Renal cortex interstitium (tissue), 11 donors: ENCODE data around the gene UVRAG. TPM values are rescaled to one million over a fixed set of nuclear protein-coding genes. Genes with fewer than 3 reads are reported as not detected.
A peak's percentile ranks its signal among the peaks of the same experiment; 100 is the strongest.

Experiments
- DNase-seq, 11 donors: peaks; one replicate each; pipeline ENCODE4 v3.0.0-alpha.2; 2013; ENCODE audit warnings: low read depth in 9 of 11, low spot score in 4 of 11; ENCODE audit errors: extremely low read depth in 1 of 11
- polyA plus RNA-seq, 3 donors: library from polyadenylated mRNA; unstranded; fragments of 120-200 nt; gene quantifications; one replicate each; pipeline ENCODE4 v1.2.1, GENCODE V29; 2013; ENCODE audit not compliant: insufficient read length in 3 of 3

UVRAG gene
- polyA plus RNA-seq, 3 donors: 15.4 to 18.1 (median 16.5) TPM

DNA sequence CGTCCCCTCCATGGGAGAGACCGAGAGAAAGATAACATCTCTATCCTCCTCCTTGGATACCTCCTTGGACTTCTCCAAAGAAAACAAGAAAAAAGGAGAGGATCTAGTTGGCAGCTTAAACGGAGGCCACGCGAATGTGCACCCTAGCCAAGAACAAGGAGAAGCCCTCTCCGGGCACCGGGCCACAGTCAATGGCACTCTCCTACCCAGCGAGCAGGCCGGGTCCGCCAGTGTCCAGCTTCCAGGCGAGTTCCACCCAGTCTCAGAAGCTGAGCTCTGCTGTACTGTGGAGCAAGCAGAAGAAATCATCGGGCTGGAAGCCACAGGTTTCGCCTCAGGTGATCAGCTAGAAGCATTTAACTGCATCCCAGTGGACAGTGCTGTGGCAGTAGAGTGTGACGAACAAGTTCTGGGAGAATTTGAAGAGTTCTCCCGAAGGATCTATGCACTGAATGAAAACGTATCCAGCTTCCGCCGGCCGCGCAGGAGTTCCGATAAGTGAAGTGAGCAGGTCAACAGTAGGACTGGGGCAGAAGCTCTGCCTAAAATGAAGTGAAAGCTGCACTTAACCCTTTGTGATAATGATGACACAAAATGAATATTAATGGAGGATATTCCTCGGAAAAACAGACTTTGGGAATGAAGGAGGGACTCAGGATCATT lies 326.0 kb downstream of the UVRAG start:
- no peak for DNase-seq

DNA sequence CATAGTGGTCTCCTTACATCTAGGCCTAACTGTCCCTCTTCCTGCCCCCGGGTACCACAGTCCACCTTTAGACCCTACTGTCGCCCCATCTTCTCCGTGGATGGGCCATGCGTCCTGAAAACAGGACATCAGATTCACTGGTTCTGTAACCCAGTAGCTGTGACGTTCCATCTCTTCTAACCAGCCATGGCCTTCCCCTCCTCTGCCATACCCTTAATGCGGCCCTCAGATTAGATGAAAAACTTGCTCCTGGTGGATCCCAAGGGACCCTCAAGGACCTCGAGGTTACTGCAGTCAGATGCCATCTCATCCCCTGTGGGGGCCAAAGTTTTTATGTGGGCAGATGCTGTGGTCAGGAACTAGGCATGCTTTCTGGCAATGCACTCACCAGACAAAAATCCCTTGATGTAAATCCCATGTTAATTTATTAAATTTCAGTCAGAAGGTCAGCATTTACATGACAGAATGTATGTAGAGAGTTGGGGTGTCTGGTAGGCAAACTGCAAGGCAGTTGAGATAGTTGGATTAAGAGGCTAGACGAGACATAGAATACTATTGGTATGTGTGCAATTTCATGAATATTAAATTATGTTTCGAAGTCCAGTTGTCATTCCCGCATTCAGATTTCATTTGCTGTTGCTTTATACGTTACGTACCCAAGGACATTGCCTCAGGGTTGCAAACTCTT lies 327.0 kb downstream of the UVRAG start:
- no peak for DNase-seq

DNA sequence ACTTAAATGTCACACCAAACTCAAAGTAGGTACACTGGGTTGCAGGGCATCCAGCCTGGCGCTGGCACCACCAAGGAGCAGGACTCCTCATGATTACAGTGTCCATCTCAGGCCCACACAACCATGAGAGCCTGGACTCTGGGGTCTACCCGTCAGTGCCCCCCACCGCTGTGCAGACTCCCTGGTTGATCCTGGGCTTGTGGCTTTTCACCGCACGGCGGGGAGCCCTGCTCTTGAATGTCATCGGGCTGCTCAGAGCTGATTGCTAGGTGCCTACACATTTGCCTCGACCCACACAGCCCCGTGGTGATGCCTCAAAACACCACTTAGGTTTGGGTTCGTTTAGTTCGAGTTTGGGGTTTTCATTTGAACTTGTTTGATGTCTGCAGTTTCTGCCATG lies 328.3 kb downstream of the UVRAG start:
- DNase-seq: no peak

- DNase-seq: no peak
These were observed 332.2 kb downstream of the UVRAG start for GRCh38 chr11:76147106-76147740.

DNA sequence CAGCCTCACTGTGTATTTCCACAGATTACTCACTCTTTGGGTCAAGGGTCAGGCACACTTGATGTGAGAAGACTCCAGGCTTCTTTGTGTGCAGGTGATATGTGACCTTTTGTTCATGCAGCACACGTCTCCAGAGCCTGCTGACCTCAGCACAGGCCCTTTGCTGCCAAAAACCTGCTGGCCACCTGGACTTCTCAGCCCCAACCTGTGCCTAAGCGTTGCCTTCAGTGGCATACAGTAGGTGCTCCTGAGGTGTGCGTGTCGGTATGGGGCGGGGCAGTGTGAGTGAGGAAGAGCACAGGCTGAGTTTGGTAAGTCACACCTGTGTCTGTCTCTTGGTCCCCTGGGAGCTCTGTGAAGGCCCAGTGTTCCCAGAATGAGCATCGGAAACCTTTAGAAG lies 333.2 kb downstream of the UVRAG start:
- no peak for DNase-seq

DNA sequence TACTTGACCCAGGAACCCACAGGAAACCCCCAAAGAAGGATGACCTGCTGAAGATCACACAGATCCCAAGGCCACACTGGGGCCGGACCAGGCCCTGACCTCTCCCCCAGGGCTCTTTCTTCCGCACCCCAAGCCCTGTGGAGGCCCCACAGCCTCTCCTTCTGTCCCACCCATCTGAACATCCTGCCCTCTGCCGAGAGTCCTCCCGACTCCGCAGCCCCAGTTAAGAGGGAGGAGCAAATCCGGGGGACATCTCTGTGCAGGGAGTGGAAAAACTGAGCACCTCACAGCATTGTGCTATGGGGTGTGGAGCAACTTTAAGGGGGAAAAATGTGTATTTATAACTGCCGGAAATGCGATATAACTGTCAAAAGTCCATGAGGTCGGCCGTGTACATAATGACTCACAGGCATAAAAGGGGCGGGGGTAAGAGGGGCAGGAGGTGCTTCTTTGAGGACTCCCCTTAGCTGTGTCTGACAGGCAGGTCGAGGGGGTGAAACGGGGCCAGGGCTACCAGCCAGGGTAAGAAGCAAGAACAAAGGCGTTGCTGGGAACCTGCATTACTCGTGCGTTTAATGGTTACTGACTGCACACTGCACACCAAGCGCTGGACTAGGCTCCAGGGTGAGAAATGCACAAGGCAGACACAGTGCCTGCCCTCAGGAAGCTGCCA lies 334.1 kb downstream of the UVRAG start:
- no peak for DNase-seq

DNA sequence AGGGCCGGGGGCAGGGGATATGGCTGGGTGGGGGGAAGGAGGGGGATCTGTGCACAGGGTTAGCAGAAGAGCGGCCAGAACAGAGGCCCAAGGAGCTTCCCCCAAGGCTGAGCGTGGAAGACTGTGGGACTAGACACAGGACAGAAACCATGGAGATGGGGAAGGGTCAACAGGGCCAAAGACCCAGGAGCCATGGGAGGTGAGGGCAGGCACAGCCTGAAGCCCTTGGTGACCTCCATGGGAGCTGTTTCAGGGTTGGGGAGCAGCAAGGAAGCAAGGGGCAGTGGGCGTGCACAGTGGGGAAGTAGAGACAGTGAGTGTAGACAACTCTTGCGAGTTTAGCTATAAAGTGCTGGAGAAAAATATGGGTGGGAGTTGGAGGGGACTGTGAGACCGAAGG lies 334.7 kb downstream of the UVRAG start:
- DNase-seq: no peak

DNA sequence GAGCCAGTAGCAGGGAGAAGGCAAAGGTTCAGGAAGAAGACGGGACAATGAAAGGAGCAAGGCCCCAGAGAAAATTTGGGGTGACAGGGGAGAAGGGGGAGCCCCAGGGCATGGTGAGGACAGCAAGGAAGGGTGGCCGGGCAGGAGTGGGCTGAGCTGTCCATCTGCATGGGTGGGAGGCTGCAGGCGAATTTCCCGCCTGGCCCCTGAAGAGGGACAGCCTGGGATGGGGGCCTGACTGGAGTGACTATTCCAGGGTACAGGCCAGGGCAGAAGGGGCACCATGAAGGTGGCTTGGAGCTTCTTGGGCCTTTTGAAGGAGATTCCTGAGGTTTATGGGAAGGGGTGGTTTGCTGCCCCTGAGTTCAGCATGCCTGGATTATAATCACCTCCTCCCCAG lies 335.1 kb downstream of the UVRAG start:
- DNase-seq: no peak

GRCh38 chr11:76151556-76152085 lies 336.6 kb downstream of the UVRAG start:
- no peak for DNase-seq

- peak in 4 of 11 donors; percentile 50 to 74 (median 70) for DNase-seq
These were observed 337.2 kb downstream of the UVRAG start for GRCh38 chr11:76152086-76152681.

- no peak for DNase-seq
These were observed 337.9 kb downstream of the UVRAG start for GRCh38 chr11:76152741-76153570.

DNA sequence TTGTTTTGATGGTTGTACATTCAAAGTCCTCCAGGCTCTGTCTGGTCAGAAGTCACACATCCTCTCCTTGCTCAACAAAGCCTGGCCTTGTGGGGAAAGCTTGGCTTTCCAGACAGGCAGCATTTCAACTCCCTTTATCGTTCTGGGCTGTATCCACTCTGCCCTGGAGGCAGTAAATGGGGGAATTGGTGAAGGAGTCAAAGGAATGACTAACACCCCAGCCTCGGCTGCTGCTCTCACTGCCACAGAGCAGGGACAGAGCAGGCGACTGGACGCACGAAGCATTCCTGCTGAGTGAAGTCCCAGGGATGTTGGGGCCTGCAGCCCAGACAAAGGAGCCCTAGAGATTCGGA lies 338.5 kb downstream of the UVRAG start:
- DNase-seq: no peak

DNA sequence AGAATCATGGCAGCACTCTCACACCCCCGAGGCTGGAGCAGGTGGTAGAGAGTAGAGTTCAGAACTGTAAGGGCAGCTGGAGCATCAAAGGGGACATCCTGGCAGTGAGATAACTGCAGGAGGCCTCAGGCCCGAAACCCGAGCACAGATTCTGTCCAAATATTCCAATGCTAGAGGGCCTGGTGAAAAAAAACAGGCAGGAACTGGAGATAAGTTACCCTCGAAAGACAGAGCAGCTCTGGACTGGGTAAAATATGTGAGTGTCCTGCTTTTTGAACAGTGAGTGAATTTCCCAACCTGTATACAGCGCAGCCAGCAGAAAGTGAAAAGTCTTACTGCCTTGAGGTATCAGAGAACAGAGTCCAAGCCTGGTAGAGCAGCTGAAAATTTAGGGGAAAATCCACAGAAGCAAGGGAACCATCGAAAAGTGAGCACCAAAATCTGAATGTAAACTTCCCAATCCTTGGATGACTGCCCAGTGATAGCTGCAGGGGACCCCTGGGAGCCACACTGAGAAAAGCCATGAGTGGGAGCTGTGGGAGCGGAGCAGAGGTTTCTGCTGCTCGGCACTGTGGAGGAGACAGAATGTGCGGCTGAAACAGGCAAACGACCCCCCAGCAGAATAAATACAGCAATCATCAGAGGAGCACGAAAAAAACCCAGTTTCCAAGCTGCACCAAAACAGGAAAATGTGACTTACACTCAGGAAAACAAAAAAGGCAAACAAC lies 340.7 kb downstream of the UVRAG start:
- DNase-seq: no peak

- no peak for DNase-seq
These were observed 342.0 kb downstream of the UVRAG start for GRCh38 chr11:76156971-76157427.

DNA sequence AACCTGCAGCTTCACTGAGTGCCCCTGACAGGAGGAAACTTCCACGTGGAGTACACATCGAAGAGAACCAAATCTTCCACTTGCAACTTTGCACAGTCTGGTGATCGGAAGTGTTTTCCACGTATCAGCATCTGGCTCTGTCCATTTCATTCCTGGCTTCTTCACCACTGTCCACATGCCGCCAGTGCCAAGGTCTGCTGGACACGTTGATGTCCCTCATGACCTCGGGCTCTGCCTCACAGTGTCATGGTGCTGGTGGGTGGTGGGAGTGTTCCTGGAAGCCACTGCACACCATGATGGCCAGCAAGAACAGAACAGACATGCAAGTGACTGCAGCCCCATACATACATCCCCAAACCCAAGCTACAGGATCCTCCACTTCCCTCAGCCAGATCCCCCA lies 342.9 kb downstream of the UVRAG start:
- DNase-seq: no peak

DNA sequence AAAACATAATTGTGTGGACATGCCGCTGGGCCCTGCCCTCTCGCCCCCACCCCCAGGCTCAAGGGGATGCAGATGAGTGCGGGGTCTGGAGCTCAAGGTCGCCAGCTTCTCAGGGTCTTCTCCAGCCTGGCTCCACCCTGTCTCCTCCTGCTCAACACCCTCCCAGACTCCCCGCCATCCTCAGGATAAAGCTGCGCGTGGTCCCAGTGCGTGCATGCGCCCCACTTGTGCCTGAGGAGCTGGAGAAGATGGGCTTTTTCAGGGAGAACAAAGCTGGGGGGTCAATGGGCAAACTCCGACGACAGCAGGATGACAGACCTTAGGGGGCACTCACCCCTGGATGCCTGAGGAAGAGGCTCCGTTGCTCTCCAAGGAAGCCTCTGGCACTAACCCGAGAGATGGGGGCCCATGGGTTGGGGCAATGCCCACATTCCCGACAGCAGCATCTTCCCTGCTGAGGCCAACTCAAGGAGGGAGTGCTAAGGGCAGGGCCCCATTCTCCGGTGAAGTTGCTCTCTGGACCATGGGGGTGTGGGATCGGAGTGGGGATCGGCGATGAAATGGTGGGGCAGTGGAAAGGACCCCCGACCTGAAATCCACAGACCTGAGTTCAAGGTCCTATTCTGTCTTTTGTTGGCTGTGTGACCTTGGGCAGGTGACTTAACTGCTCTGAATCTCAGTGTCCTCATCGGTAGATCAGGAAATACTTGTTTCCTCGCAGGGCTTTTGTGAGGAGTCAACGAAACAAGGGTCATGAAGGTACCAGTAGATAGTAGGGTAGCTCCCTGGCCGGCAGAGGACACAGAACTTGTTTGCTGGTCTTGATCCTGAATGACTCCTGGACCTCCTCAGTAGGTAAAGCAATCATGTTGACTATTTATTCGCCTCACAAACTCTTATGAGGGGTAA lies 343.6 kb downstream of the UVRAG start:
- no peak for DNase-seq
